HAP-1 (cell line): ENCODE results near the gene P4HTM.

ENCODE experiments used
- DNase-seq, 2 experiments: peaks; one replicate each; pipeline ENCODE4 v3.0.0-alpha.2; 2016 to 2020; ENCODE audit warnings: low spot score in 2 of 2
- H3K27me3 ChIP-seq: fragments of 250-450 bp; sonication (Bioruptor Pico); 2 replicates; pipeline ENCODE4 v1.5.1; 2020; ENCODE audit warnings: low read depth, mild to moderate bottlenecking, moderate library complexity
- H3K36me3 ChIP-seq: fragments of 250-450 bp; sonication (Bioruptor Pico); replicated peaks from 2 replicates; pipeline ENCODE4 v1.5.1; 2020; ENCODE audit warnings: mild to moderate bottlenecking
- H3K4me1 ChIP-seq: fragments of 250-450 bp; sonication (Bioruptor Pico); 2 replicates; pipeline ENCODE4 v1.5.1; 2020; ENCODE audit warnings: mild to moderate bottlenecking
- H3K4me3 ChIP-seq: fragments of 250-450 bp; sonication (Bioruptor Pico); 2 replicates; pipeline ENCODE4 v1.5.1; 2020; ENCODE audit warnings: mild to moderate bottlenecking, moderate library complexity
- H3K9me3 ChIP-seq: fragments of 250-450 bp; sonication (Bioruptor Pico); 2 replicates; pipeline ENCODE4 v1.5.1; 2020; ENCODE audit warnings: mild to moderate bottlenecking, moderate library complexity
- in situ Hi-C: fragments of 300-500 bp; cut with MboI; formaldehyde crosslinking; loops from 3 replicates; pipeline ENCODE4 v1.14.3; 2020; ENCODE audit warnings: low sequenced_read_pairs, inconsistent platforms, mixed read lengths

The P4HTM gene

DNA sequence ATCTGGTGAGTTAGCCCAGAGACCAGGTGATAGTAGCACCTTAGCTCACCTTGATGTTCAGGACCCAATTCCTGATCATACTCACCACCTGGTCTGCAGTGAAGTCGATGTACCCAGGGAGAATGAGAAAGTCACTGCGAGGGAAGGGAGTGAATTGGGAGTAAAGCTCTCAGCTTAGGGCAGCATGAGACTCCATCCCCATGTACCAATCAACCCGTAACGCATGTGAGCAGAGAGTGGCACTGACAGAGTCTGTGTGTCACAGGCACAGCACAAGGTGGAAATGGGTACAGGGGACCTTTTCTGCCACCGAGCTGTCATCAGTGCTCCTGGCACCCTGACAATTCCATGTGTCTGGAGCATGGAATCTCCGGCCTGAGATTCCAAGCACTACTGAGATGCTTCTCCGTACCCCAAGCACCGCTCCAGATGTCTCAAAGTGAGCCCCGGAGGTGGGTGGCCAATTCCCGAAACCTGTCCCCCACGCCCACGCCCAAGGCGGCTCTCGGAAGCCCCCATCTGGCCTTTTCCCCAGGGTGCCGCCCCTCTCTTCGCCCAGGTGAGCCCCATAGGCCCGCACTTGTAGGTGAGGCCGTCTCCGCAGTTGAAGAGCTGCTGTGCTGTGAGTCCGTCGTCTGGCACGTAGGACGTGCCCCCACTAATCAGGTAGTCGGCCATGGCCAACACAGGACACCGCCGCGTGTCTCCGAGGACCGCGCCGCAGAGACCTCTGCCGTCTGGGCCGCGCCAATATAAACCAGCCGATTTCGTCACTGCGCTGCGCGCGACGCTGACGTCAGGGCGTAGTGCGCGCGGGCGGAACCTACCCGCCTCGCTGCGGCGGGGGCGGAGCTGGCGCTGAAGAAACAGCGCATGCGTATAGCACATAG, 38.9 kb downstream of the P4HTM start, which contains the start of gene IMPDH2:
TSS of gene IMPDH2 (minus strand) at position 726 of the 890 bp plus-strand sequence. CDS start at position 678, 48 bp downstream.
- in situ Hi-C loops, result no loop called here
- Histone ChIP-seq H3K36me3 (peaks cover 73% of the 10 kb centered on the region), H3K4me3 (peak within 1 kb of the TSS; percentile 70), H3K27me3 (no peaks in the 10 kb centered on the region), H3K4me1 (peaks cover 8% of the 10 kb centered on the region), H3K9me3 (no peaks in the 10 kb centered on the region)
- peak; percentile 87 to 94 for DNase-seq

DNA sequence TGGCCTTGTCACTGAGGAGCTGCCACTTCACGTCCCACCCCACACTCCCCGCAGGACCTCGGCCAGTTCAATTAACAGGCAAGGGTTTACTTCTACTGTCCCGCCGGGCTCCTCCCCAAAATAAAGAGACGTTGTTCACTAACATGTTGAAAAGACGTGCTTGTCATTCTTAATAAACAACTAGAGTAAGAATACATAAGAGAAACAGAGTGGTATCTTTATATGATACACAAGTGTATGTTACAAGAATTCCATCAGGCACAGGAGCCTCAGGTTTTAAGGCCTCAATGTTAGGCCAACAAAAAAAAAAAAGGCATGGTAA, 39.5 kb downstream of the P4HTM start:
- peak overlapping the region; percentile 70 for H3K4me3 ChIP-seq
- peaks cover 69% of the 10 kb centered on the region for H3K36me3 ChIP-seq
- no peaks in the 10 kb centered on the region for H3K9me3 ChIP-seq
- in situ Hi-C loops, result no loop called here
- DNase-seq, result no peak
- H3K4me1 ChIP-seq, result peaks cover 8% of the 10 kb centered on the region
- no peaks in the 10 kb centered on the region for H3K27me3 ChIP-seq

DNA sequence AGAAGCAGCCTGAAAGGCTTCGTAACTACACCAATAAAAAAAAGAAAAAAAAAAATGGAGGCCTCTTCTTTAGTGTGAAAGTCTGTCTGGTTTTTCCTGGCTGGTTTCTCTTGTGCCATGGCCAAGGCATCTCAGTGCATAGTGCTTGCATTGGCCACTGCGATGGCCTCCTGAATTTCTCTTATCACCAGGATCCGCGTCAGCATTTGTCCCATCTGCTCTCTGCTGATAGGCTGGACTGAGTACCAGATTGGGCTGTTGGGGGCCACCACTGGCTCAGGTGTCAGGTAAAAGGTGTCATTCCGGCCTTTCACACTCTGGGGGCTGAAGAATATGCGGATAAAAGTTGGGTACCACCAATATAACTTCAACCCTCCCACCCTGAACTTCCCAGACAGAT, 40.3 kb downstream of the P4HTM start:
- peaks cover 69% of the 10 kb centered on the region for H3K36me3 ChIP-seq

DNA sequence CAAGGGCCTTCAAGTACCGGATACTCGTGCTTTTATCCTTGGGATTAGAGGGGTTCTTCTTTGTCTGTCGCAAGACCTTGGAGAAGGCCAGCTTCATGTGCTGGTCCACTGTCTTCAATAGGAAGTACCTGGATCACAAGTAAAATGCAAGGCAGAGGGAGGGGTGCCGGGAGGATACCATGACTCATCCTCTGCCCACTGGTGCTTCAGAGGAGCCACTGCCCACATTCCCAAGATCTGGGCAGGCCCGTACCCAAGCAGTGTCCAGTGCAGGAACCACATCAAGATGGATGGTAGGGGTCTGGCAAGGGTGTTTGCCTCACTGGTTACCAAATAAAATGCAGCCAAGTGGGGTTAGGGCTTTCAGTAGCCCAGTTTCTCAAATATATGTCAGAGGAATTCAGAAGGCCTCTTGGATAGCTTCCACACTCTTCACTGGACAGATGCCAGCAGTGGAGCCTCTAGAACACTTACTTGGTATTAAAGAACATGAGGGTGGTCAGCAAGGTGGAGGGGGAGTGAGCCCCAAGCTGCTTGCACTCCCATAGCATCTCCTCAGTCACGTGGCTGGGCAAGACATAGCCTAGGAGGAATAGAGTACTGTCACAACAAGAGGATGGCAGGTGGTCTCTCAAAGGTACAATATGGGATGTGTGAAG, 42.7 kb downstream of the P4HTM start:
- Histone ChIP-seq H3K27me3 (no peaks in the 10 kb centered on the region), H3K4me1 (peaks cover 8% of the 10 kb centered on the region), H3K36me3 (peaks cover 56% of the 10 kb centered on the region), H3K4me3 (no peak overlapping the region), H3K9me3 (no peaks in the 10 kb centered on the region)
- DNase-seq, result no peak
- in situ Hi-C loops, result no loop called here

More for the DNA sequence above, 40.3 kb downstream of the P4HTM start:
- H3K9me3 ChIP-seq, result no peaks in the 10 kb centered on the region
- H3K27me3 ChIP-seq, result no peaks in the 10 kb centered on the region
- no peak for DNase-seq
- peaks cover 8% of the 10 kb centered on the region for H3K4me1 ChIP-seq
- H3K4me3 ChIP-seq, result no peak overlapping the region
- in situ Hi-C loops, result no loop called here

DNA sequence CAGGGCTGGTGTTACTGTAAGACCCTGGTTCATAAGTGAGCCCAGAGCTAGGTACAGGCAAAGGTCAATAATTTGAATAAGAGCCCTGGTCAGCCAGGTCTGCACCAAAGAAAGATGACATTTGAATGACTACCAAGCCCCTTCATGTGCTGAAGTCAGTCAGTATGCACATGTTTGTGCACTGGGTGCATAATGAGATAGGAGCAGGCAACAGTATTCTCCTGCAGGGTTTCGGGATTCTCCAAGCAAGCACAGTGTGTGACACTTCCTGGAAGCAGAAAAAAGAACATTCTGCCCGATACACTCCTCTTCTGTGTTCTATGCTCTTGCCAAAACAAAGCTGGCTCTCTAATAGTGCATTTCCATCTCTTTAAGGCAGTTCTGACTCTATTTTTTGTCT, 44.6 kb downstream of the P4HTM start:
- in situ Hi-C loops, result no loop called here
- no peak overlapping the region for H3K4me3 ChIP-seq
- H3K27me3 ChIP-seq, result no peaks in the 10 kb centered on the region
- DNase-seq, result no peak
- peaks cover 60% of the 10 kb centered on the region for H3K36me3 ChIP-seq
- H3K4me1 ChIP-seq, result no peaks in the 10 kb centered on the region
- no peaks in the 10 kb centered on the region for H3K9me3 ChIP-seq

DNA sequence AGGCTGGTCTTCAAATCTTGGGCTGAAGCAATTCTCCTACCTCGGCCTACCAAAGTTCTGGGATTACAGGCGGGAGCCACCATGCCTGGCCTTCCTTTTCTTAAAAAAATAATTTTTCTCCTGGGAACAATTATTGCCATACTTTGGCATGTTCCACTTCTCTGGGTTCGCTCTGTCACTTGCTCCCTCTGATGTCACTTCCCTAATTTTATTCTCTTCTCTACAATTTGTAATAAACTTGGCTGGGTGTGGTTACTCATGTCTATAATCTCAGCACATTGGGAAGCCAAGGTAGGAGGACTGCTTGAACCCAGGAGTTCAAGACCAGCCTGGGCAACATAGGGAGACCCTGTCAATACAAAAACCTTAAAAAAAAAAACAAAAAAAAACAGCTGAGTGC, 45.2 kb downstream of the P4HTM start:
- Histone ChIP-seq H3K9me3 (no peaks in the 10 kb centered on the region), H3K36me3 (peaks cover 60% of the 10 kb centered on the region), H3K4me3 (no peak overlapping the region), H3K4me1 (no peaks in the 10 kb centered on the region), H3K27me3 (no peaks in the 10 kb centered on the region)
- in situ Hi-C loops, result no loop called here
- DNase-seq, result no peak

DNA sequence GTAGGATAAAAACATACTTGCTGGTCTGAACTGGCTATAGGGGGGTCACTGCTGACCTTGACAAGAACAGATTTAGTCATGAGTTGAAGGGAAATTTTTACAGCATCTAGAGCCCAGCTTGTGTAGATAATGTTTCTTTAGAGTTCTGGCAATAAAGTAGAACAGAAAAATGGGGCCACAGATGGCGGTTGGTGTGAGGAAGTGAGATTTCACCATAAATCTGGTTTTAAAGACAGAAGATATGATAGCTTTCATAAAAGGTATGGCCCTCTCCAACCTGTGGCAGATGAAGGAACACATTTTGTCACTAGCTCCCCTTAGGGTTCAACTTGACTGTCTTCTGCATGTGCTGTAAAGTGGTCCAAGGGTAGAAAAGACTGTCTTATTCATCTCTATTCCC, 63.5 kb downstream of the P4HTM start:
- peaks cover 70% of the 10 kb centered on the region for H3K36me3 ChIP-seq
- in situ Hi-C loops, result no loop called here

DNA sequence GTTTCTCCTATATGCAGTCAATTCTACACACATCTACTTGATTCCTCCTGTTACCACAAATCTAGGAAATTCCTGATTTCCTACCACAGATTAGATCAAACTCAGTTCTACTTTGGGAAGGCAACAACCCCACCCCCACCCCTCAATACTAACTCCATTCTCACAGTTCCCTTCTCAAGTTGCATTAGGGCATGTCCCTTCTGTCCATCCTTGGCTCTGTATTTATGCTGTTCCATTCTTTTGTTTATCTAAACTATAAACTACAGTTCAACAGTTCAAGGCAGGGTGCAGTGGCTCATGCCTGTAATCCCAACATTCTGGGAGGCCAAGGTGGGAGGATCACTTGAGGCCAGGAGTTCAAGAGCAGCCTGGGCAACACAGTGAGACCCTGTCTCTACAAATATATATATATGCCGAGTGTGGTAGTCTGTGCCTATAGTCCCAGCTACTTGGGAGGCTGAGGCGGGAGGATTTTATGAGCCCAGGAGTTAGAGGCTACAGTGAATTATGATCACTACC, 64.4 kb downstream of the P4HTM start:
- Histone ChIP-seq H3K4me3 (no peak overlapping the region), H3K36me3 (peaks cover 70% of the 10 kb centered on the region), H3K4me1 (no peaks in the 10 kb centered on the region), H3K9me3 (no peaks in the 10 kb centered on the region), H3K27me3 (no peaks in the 10 kb centered on the region)
- in situ Hi-C loops, result no loop called here
- no peak for DNase-seq

More for the DNA sequence above, 63.5 kb downstream of the P4HTM start:
- no peak for DNase-seq
- Histone ChIP-seq H3K4me1 (no peaks in the 10 kb centered on the region), H3K9me3 (no peaks in the 10 kb centered on the region), H3K4me3 (no peak overlapping the region), H3K27me3 (no peaks in the 10 kb centered on the region)
